ENCODE data around the gene WDR62.

- no peak for TF ChIP-seq POLR2A (IDR thresholded peaks at IDR 0.05)
- TF ChIP-seq CTCF (IDR thresholded peaks at IDR 0.05), result no peak
- no peak for TF ChIP-seq EP300 (IDR thresholded peaks at IDR 0.05)
Measured at GRCh38 chr19:36049080-36049698, 5.5 kb upstream of the WDR62 start.

Measured in ovary (tissue), 3 donors.